HFF-Myc (cell line): Measurements from ENCODE around the gene AFF2.

Experiments used
- DNase-seq: peaks from one replicate; pipeline ENCODE4 v3.0.0-alpha.2; 2011; ENCODE audit warnings: low read depth; ENCODE audit errors: extremely low read depth
- H3K4me3 ChIP-seq: replicated peaks from 2 replicates; pipeline ENCODE4 v1.5.1; 2011; ENCODE audit warnings: low read depth, mild to moderate bottlenecking, control low read depth, low read length
- TF ChIP-seq, protein P1 (sequence below): IDR thresholded peaks from 2 replicates; pipeline ENCODE4 v1.5.1; 2012; ENCODE audit warnings: mild to moderate bottlenecking, low read depth, low read length, control low read depth; ENCODE audit errors: missing control alignments

Gene AFF2

DNA sequence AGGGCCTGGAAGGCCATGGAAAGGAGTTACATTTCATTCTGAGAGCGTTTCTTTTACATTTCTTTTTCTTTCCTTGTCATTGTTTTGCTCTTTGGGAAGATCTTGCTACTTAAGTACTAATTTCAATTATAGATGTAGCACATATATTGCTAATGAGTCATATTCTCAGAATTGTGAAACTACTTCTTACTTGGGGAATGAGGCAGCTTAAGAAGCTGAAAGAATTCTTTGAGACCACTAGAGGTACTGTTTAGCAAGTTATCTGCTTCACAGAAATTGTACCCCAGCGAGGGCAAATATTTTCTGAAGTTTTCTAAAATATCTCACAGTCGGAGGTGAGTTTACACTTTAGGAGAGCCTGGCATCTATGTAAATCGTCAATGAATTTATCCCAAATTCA, 100.6 kb downstream of the AFF2 start:
- DNase-seq: no peak
- TF ChIP-seq, protein P1, sequence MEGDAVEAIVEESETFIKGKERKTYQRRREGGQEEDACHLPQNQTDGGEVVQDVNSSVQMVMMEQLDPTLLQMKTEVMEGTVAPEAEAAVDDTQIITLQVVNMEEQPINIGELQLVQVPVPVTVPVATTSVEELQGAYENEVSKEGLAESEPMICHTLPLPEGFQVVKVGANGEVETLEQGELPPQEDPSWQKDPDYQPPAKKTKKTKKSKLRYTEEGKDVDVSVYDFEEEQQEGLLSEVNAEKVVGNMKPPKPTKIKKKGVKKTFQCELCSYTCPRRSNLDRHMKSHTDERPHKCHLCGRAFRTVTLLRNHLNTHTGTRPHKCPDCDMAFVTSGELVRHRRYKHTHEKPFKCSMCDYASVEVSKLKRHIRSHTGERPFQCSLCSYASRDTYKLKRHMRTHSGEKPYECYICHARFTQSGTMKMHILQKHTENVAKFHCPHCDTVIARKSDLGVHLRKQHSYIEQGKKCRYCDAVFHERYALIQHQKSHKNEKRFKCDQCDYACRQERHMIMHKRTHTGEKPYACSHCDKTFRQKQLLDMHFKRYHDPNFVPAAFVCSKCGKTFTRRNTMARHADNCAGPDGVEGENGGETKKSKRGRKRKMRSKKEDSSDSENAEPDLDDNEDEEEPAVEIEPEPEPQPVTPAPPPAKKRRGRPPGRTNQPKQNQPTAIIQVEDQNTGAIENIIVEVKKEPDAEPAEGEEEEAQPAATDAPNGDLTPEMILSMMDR: no peak
- no peak overlapping the region for H3K4me3 ChIP-seq

DNA sequence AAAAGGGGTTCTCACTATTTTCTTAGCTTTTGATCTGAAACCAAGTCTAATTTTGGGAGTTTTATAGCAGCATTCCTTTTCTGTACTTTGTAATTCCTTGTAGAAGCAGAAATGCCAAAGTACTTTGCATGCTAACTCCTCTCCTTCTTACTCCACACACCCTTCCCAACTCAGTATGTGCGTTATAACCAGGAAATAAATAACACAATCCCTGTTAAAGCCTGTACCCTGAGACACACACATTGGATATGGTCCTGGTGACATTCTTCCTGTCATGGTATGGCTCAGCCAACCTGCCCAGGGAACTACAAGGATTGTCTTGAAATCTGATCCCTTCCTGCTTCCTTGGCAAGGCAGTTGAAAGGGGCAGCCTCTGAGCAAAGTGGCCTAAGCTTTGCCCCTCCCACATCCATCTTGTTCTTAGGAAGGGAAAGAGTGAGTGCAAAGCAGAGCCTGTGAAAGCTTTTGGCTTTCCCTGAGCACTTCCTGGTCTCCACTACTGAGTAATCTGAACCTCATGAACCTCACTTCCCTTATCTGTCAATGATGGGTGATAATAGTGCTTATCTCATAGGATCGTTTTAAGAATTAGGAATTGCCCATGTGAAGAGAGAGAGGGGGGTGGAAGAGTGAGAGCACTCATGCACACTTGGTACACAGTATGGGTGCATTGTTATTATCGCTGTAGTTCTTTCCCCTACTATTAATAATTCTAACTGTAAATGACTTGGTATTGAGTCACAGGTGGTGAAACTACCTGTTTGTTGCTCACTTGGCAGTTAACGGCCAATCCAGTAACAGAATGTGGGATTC, 109.3 kb downstream of the AFF2 start:
- no peak for DNase-seq
- H3K4me3 ChIP-seq: no peak overlapping the region
- TF ChIP-seq, protein P1: no peak

- H3K4me3 ChIP-seq: no peak overlapping the region
- TF ChIP-seq, protein P1: no peak
- no peak for DNase-seq
Observed at GRCh38 chrX:148610328-148610698, 109.9 kb downstream of the AFF2 start.

GRCh38 chrX:148611993-148612392, 111.6 kb downstream of the AFF2 start:
- H3K4me3 ChIP-seq: no peak overlapping the region
- TF ChIP-seq, protein P1: no peak

DNA sequence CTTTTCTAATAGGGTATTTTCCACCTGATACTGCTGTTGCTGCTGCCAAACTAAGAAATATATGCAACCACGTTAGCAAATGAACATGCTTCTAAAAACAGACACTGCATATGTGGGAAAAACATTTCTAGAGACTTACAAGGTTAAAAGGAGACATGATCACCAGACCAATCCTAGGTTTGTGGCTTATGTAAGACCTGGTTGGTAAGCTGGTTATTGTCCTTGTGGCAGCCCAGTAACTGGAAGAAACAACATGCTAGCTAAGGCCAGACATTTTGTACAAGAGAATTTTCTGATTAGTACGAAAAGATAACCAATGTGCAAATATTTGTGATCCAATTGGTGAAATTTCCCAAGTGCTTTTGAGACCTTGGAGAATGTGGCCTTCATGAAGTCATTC, 112.0 kb downstream of the AFF2 start:
- no peak overlapping the region for H3K4me3 ChIP-seq

More at GRCh38 chrX:148611993-148612392, 111.6 kb downstream of the AFF2 start:
- DNase-seq: no peak

DNA sequence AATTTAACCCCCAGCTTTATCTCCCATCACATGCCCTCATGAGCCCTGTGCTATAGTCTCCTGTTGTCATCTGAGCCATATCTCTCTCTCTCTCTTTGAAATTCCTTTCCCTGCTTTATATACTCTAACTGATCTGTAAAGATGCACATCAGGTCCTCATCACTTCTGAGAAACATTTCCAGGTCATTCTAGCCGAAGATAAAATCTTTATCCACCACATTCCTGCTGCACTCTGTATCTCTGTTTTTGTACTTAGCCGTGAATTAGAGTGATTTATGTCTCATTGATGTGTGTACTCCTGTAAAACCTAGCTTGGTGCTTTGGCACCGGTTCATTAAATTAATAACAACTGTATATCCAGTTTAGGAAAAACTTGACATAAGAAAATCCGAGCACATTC, 113.2 kb downstream of the AFF2 start:
- no peak overlapping the region for H3K4me3 ChIP-seq
- TF ChIP-seq, protein P1: no peak
- no peak for DNase-seq

More for the DNA sequence above, 112.0 kb downstream of the AFF2 start:
- TF ChIP-seq, protein P1: no peak
- no peak for DNase-seq
